GM19438 (cell line): ENCODE measurements around the gene HNRNPD.
"Not testable (repeated sequence)": the region's sequence is repeated elsewhere in the genome, so short reads cannot be mapped to it uniquely, and the experiment has no call there.

Source experiments
- ATAC-seq: cut with Tn5 transposase; IDR thresholded peaks from one replicate; pipeline ENCODE4 v1.9.1; 2021; ENCODE audit warnings: low read depth; ENCODE audit not compliant: unreplicated experiment

The HNRNPD gene

GRCh38 chr4:82373816-82374625, at the start of gene HNRNPD:
TSS of gene HNRNPD (minus strand) at chr4:82373991. CDS start at chr4:82373678, 313 bp downstream.
- ATAC-seq: peak; percentile 92

GRCh38 chr4:82422616-82423015, 48.8 kb upstream of the HNRNPD start:
- ATAC-seq: no peak

- no peak for ATAC-seq
Observed at GRCh38 chr4:82421796-82422560, 48.2 kb upstream of the HNRNPD start.

DNA sequence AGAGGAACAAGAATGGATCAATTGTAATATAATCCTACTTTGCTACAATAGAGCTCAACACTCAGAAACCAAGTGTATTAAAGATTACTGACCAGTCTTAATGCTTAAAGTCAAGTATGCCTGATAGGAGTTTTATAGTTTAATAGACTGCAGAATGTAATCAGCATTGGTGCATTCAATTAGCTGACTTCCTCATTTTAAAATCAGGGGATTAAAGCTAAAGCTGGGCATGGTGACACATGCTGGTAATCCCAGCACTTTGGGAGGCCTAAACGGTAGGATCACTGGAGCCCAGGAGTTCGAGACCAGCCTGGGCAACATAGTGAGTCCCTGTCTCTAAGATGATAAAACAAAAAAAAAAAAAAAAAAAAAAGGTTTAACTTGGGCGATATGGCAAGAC, 45.7 kb upstream of the HNRNPD start:
- no peak for ATAC-seq

GRCh38 chr4:82415922-82416365, 42.2 kb upstream of the HNRNPD start:
- ATAC-seq: no peak

DNA sequence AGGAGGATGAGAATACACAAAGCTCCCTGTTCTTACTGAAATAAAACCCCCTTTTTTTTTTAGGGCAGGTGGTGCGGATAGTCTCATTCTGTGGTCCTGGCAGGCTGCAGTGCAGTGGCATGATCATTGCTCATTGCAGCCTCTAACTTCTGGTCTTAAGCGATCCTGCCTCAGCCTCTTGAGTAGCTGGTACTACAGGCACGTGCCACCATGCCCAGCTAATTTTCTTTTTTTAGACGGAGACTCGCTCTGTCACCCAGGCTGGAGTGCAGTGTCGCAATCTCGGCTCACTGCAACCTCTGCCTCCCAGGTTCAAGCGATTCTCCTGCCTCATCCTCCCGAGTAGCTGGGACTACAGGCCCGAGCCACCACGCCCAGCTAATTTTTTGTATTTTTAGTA, 41.3 kb upstream of the HNRNPD start:
- ATAC-seq: not testable (repeated sequence)

GRCh38 chr4:82403725-82404124, 29.9 kb upstream of the HNRNPD start:
- ATAC-seq: no peak

GRCh38 chr4:82402196-82402775, 28.5 kb upstream of the HNRNPD start:
- no peak for ATAC-seq

- no peak for ATAC-seq
Observed at GRCh38 chr4:82401600-82401999, 27.8 kb upstream of the HNRNPD start.

- no peak for ATAC-seq
Observed at GRCh38 chr4:82398263-82398662, 24.5 kb upstream of the HNRNPD start.

GRCh38 chr4:82397527-82397926, 23.7 kb upstream of the HNRNPD start:
- no peak for ATAC-seq

GRCh38 chr4:82394896-82395295, 21.1 kb upstream of the HNRNPD start:
- ATAC-seq: no peak

DNA sequence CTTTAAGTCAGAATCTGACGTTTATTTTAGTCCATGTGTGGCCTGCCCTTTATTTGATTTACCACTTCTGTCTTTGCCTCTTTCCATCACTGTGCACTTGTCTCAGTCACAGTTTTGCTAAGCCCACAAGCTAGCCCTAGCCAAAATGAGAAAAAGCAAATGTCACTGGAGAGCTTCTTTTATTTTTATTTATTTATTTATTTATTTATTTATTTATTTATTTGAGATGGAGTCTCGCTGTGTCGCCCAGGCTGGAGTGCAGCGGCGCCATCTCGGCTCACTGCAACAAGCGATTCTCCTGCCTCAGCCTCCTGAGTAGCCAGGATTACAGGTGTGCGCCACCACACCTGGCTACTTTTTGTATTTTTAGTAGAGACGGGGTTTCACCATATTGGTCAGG, 16.3 kb upstream of the HNRNPD start:
- ATAC-seq: not testable (repeated sequence)

GRCh38 chr4:82388405-82388804, 14.6 kb upstream of the HNRNPD start:
- no peak for ATAC-seq

GRCh38 chr4:82386312-82386711, 12.5 kb upstream of the HNRNPD start:
- ATAC-seq: not testable (repeated sequence)

- no peak for ATAC-seq
Observed at GRCh38 chr4:82382751-82383150, 9.0 kb upstream of the HNRNPD start.

DNA sequence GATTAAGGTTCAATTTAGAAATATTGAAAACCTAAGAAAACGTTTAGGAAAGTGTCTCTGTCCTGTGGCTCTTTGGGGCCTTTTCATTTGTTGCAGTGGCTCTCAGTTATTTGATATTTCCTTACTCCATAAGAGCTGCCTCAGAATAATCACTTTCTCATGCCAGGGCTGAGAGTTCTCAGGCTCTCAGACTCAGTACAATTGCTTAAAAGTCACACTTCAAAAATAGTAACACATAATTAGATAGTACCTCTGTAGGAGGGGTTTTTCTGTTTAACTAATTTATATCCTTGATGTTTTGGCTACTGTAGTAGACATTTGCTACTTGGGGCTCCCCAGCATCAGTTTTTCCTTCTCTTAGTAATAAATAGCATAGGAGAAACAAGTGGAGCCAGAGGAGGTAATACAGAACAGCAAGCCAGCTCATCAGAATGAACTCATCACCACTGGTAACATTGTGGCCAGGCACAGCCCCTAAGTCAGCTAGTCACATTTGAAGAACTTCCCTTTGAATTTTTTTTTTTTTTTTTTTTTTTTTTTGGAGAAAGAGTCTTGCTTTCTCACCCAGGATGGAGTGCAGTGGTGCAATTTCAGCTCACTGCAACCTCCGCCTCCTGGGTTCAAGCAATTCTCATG, 8.0 kb upstream of the HNRNPD start:
- ATAC-seq: no peak

GRCh38 chr4:82381235-82381634, 7.4 kb upstream of the HNRNPD start:
- no peak for ATAC-seq

- no peak for ATAC-seq
Observed at GRCh38 chr4:82380831-82381230, 7.0 kb upstream of the HNRNPD start.

GRCh38 chr4:82380344-82380743, 6.6 kb upstream of the HNRNPD start:
- ATAC-seq: no peak

GRCh38 chr4:82376109-82376508, 2.3 kb upstream of the HNRNPD start:
- ATAC-seq: no peak
